Measurements from ENCODE around the gene PSMC6. TPM values are rescaled to one million over a fixed set of nuclear protein-coding genes. Genes with fewer than 3 reads are reported as not detected.
A peak's percentile ranks its signal among the peaks of the same experiment; 100 is the strongest.

Gene PSMC6
- total RNA-seq (2016; rRNA removed; fragmentation: Illumina TruSeq; extraction: Trizol) (210 and 318 TPM in 2 replicates), polyA plus RNA-seq (2011; rRNA removed) (67.6 and 90.0 TPM in 2 replicates), polyA minus RNA-seq (2011; rRNA and poly(A)+ RNA removed; ENCODE audit: low replicate concordance) (23.9 and 42.3 TPM in 2 replicates), Bru-seq, nascent RNA (percentile 93 among the genes with signal in this experiment), BruChase-seq, experiment 1, labeled RNA remaining after a 6-hour chase (percentile 91 among the genes with signal in this experiment), BruChase-seq, experiment 2, labeled RNA remaining after a 2-hour chase (percentile 89 among the genes with signal in this experiment)
- 30.8 and 32.7 TPM in 2 replicates for total RNA-seq (2016; cell fraction: cytosol; rRNA removed; fragmentation: Illumina TruSeq; extraction: Trizol; ENCODE audit: low read depth)
- total RNA-seq (2016; cell fraction: insoluble cytoplasmic fraction; rRNA removed; fragmentation: Illumina TruSeq; extraction: Trizol) = 209 and 319 TPM in 2 replicates
- 43.6 and 56.6 TPM in 2 replicates for total RNA-seq (2016; cell fraction: membrane; rRNA removed; fragmentation: Illumina TruSeq; extraction: Trizol)
- 147 and 149 TPM in 2 replicates for total RNA-seq (2016; cell fraction: nucleus; rRNA removed; fragmentation: Illumina TruSeq; extraction: Trizol)
- polyA plus RNA-seq (2011; cell fraction: cytosol; rRNA removed) = 24.7 and 40.4 TPM in 2 replicates
- 53.1 and 74.3 TPM in 2 replicates for polyA plus RNA-seq (2011; cell fraction: nucleus; rRNA removed)
- polyA plus RNA-seq (2012) = 74.5 and 94.0 TPM in 2 replicates
- 13.4 and 15.5 TPM in 2 replicates for polyA plus RNA-seq (2016; cell fraction: cytosol; fragmentation: Illumina TruSeq; extraction: Trizol; ENCODE audit: low read depth)
- polyA plus RNA-seq (2016; cell fraction: insoluble cytoplasmic fraction; fragmentation: Illumina TruSeq; extraction: Trizol; ENCODE audit: low read depth) = 268 and 281 TPM in 2 replicates
- 23.4 and 27.8 TPM in 2 replicates for polyA plus RNA-seq (2016; cell fraction: membrane; fragmentation: Illumina TruSeq; extraction: Trizol; ENCODE audit: low read depth)
- polyA plus RNA-seq (2016; cell fraction: nucleus; fragmentation: Illumina TruSeq; extraction: Trizol; ENCODE audit: insufficient read depth, low read depth) = 186 and 191 TPM in 2 replicates
- 40.4 and 47.9 TPM in 2 replicates for polyA minus RNA-seq (2011; cell fraction: cytosol; rRNA and poly(A)+ RNA removed)
- 156 and 191 TPM in 2 replicates for polyA minus RNA-seq (2011; cell fraction: nucleus; rRNA and poly(A)+ RNA removed)
- long read RNA-seq, experiment 1, transcript PSMC6-201 (14 exons, 2,188 nt) = major isoform, 170 of 221 reads
- long read RNA-seq, experiment 1, partial matches to known transcripts = 21 of 221 reads
- long read RNA-seq, experiment 1, other reads (novel, unspliced or antisense) = 30 of 221 reads
- long read RNA-seq, experiment 2, transcript PSMC6-201 (14 exons, 2,188 nt) = major isoform, 28 of 70 reads
- long read RNA-seq, experiment 2, partial matches to known transcripts = 13 of 70 reads
- long read RNA-seq, experiment 2, other reads (novel, unspliced or antisense) = 27 of 70 reads

DNA sequence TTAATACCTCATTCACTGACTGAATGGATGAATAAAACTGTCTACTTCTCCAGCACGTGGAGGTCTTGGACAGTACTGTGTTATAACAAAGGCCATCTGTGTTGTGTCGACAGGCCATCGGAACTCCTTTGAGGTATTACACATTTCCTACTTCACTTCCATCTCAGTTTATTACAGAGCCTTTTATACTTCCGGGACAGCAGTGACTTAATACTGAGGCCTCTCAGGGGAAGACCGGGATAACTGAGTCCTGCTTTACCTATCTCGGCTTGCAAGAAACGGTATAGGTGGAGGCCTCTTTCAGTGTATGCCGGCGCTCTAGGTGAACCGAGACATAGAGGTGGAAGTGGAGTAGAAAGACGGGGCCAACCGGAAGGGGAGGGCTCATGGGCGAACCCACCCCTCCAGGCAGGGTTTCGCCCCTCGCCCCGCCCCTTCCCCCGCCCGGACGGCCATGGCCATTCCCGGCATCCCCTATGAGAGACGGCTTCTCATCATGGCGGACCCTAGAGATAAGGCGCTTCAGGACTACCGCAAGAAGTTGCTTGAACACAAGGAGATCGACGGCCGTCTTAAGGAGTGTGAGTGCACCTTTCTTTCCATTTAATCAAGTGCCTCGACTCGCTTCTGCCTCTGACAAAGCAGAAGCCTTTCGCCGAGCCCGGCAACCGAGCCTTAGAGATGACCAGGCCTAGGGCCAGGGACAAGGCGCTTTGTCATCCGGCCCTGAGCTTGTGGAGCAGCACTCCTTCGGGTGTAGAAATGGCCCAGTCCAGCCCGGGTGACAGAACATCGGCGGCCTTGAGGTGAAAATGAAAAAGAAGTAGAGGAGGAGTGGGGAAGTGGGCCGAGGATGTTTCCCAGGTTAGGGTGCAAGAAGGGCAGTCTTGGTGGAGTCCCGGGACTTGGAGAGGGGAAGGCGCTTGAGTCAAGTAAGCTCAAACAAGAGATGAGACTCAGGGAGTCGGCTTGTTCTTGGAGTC is at the start of gene PSMC6:
Gene PSMC6 (plus strand): TSS at position 477 of the 983 bp plus-strand sequence. CDS start 20 bp downstream, at position 497.
- H3K4me1 ChIP-seq (ENCODE audit: insufficient read depth, low read length) = peaks cover 44% of the 10 kb centered on the region
- FAIRE-seq (peak; percentile 51), DNase-seq (ENCODE audit: low spot score) (peak; percentile 89), ATAC-seq (peak; percentile 98)
- peak within 1 kb of the TSS; percentile 85 to 94 (median 87) for H3K4me3 ChIP-seq (replicated peaks in 1 of 3; ENCODE audit: insufficient read depth in 1 of 3, low read depth in 2 of 3, low read length in 3 of 3)
- peak within 1 kb of the TSS; percentile 85 for H2AFZ ChIP-seq (ENCODE audit: low read length)
- H3K4me2 ChIP-seq (ENCODE audit: low read depth, low read length) = peak within 1 kb of the TSS; percentile 84
- H3K27me3 ChIP-seq (ENCODE audit: control insufficient read depth in 1 of 2, insufficient read depth in 2 of 2, low read length in 2 of 2) = no peaks in the 10 kb centered on the region; a peak in 1 of 5 replicates
- H3K79me2 ChIP-seq (ENCODE audit: insufficient read depth, low read length) = peaks cover 46% of the 10 kb centered on the region
- no peaks in the 10 kb centered on the region; the same call in 1 of the 2 replicates for H4K20me1 ChIP-seq (ENCODE audit: insufficient read depth, low read length)
- in situ Hi-C loops (cut with HindIII; ENCODE audit: extremely low pct_ligation_motif_present, low pct_unique_long_range_greater_than_20kb) (no loop called here), intact Hi-C loops (cut with micrococcal nuclease; ENCODE audit: unreplicated experiment) (loop anchor here (5.0 kb wide), 1 partner anchor 155 kb away; the partner anchor contains the start of genes GPR137C and TXNDC16)
- H3K9me3 ChIP-seq (ENCODE audit: low read length) = no peaks in the 10 kb centered on the region
- peaks cover 0 to 26% of the 10 kb centered on the region in 2 experiments; a peak in 4 of 5 replicates for H3K36me3 ChIP-seq (replicated peaks in 1 of 2; ENCODE audit: control insufficient read depth in 1 of 2, insufficient read depth in 2 of 2, low read length in 2 of 2)
- H3K27ac ChIP-seq (ENCODE audit: extremely low read length, insufficient read depth, low read length) = peak within 1 kb of the TSS; percentile 99
- POLR2A ChIA-PET = interaction anchor here (0.5 to 2.8 kb wide), 14 partner anchors 9 to 84 kb away, joined by 3 to 26 read pairs (median 4); partner anchors contain the start of genes ERO1A, GNPNAT1 and STYX
- no TSS peak for BruUV-seq (replicated peaks)
- H3K9ac ChIP-seq (ENCODE audit: insufficient read depth, low read depth, low read length) = peak within 1 kb of the TSS; percentile 89
- WGBS (ENCODE audit: low lambda C conversion rate) = under 1% methylated on average over 27 of the region's 43 CpGs
- CTCF ChIA-PET (ENCODE audit: low intra/inter-chr PET ratio, low total read pairs) = no interaction called here
- TF ChIP-seq NKX3-1 (CRISPR knock-in tag; IDR thresholded peaks at IDR 0.05) (peak; percentile 28; the same call in 1 of the 2 replicates), NR2F6 (IDR thresholded peaks at IDR 0.05) (no peak), NR2F6 (CRISPR knock-in tag; IDR thresholded peaks at IDR 0.05) (no peak), ZNF256 (CRISPR knock-in tag; conservative IDR thresholded peaks at IDR 0.05) (0 out of 2 replicates have a peak, but pooled peaks have one; percentile 23), ZNF264 (CRISPR knock-in tag; IDR thresholded peaks at IDR 0.05) (0 out of 2 replicates have a peak, but pooled peaks have one; percentile 45), KLF6 (CRISPR knock-in tag; IDR thresholded peaks at IDR 0.05) (peak; percentile 22; the same call in 1 of the 2 replicates)
- TF ChIP-seq, protein P1, sequence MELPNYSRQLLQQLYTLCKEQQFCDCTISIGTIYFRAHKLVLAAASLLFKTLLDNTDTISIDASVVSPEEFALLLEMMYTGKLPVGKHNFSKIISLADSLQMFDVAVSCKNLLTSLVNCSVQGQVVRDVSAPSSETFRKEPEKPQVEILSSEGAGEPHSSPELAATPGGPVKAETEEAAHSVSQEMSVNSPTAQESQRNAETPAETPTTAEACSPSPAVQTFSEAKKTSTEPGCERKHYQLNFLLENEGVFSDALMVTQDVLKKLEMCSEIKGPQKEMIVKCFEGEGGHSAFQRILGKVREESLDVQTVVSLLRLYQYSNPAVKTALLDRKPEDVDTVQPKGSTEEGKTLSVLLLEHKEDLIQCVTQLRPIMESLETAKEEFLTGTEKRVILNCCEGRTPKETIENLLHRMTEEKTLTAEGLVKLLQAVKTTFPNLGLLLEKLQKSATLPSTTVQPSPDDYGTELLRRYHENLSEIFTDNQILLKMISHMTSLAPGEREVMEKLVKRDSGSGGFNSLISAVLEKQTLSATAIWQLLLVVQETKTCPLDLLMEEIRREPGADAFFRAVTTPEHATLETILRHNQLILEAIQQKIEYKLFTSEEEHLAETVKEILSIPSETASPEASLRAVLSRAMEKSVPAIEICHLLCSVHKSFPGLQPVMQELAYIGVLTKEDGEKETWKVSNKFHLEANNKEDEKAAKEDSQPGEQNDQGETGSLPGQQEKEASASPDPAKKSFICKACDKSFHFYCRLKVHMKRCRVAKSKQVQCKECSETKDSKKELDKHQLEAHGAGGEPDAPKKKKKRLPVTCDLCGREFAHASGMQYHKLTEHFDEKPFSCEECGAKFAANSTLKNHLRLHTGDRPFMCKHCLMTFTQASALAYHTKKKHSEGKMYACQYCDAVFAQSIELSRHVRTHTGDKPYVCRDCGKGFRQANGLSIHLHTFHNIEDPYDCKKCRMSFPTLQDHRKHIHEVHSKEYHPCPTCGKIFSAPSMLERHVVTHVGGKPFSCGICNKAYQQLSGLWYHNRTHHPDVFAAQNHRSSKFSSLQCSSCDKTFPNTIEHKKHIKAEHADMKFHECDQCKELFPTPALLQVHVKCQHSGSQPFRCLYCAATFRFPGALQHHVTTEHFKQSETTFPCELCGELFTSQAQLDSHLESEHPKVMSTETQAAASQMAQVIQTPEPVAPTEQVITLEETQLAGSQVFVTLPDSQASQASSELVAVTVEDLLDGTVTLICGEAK (IDR thresholded peaks at IDR 0.05) = no peak
- TF ChIP-seq, protein P1 (CRISPR knock-in tag; IDR thresholded peaks at IDR 0.05) = peak; percentile 81

Measured in HepG2 (cell line).